IMR-90 (cell line): Measurements from ENCODE around the gene NCR1. TPM values are rescaled to one million over a fixed set of nuclear protein-coding genes. Genes with fewer than 3 reads are reported as not detected.

Source experiments
- ATAC-seq: fragments of 200-7000 bp; cut with Tn5 transposase; 2 replicates; pipeline ENCODE4 v1.9.1; 2020; ENCODE audit warnings: low read depth, mild to moderate bottlenecking, moderate library complexity
- BruUV-seq: library from RNA; stranded (reverse); fragments of 400-500 nt; replicated peaks from 2 replicates; lab custom pipeline; 2021; lab: Mats Ljungman, UMichigan
- CTCF ChIA-PET: fragments of 300-600 bp; formaldehyde crosslinking; extraction: SDS; loops from one replicate; lab custom pipeline; 2021; ENCODE audit warnings: antibody characterized with exemption; lab: Yijun Ruan, JAX
- POLR2A ChIA-PET: fragments of 300-600 bp; sonication (Branson Sonifier 250); formaldehyde crosslinking; loops from one replicate; lab custom pipeline; 2022; ENCODE audit warnings: antibody characterized with exemption; ENCODE audit not compliant: unreplicated experiment; lab: Charles Lee
- DNase-seq: peaks from one replicate; pipeline ENCODE4 v3.0.0; 2013
- H2AFZ ChIP-seq: replicated peaks from 2 replicates; pipeline ENCODE3; 2013; ENCODE audit warnings: low read length, mild to moderate bottlenecking; ENCODE audit not compliant: poor library complexity
- H2AK5ac ChIP-seq: 2 replicates; pipeline ENCODE4 v1.6.1; 2013; ENCODE audit warnings: low read depth, low read length, inconsistent platforms
- H2AK9ac ChIP-seq: replicated peaks from 2 replicates; pipeline ENCODE3; 2013; ENCODE audit warnings: mild to moderate bottlenecking, low read depth, low read length, moderate library complexity; ENCODE audit not compliant: poor library complexity
- H2BK120ac ChIP-seq: 2 replicates; pipeline ENCODE4 v1.6.1; 2013; ENCODE audit warnings: low read depth, low read length, inconsistent platforms
- H2BK15ac ChIP-seq: 3 replicates; pipeline ENCODE4 v1.6.1; 2013; ENCODE audit warnings: low read depth, low read length, inconsistent platforms
- H2BK20ac ChIP-seq: 2 replicates; pipeline ENCODE4 v1.6.1; 2013; ENCODE audit warnings: low read depth, mild to moderate bottlenecking, inconsistent platforms, low read length, moderate library complexity
- H2BK5ac ChIP-seq: 2 replicates; pipeline ENCODE4 v1.6.1; 2013; ENCODE audit warnings: mild to moderate bottlenecking, low read depth, low read length, inconsistent platforms; ENCODE audit not compliant: poor library complexity, severe bottlenecking
- H3K14ac ChIP-seq: replicated peaks from 2 replicates; pipeline ENCODE4 v1.6.1; 2013; ENCODE audit warnings: low read depth, low read length, inconsistent platforms
- H3K18ac ChIP-seq: 2 replicates; pipeline ENCODE4 v1.6.1; 2013; ENCODE audit warnings: low read depth, low read length, control low read depth
- H3K23ac ChIP-seq: 2 replicates; pipeline ENCODE4 v1.6.1; 2013; ENCODE audit warnings: low read depth, low read length, inconsistent platforms
- H3K27ac ChIP-seq: 2 replicates; pipeline ENCODE4 v1.5.1; 2013; ENCODE audit warnings: mild to moderate bottlenecking, control low read depth, low read length; ENCODE audit not compliant: insufficient read depth
- H3K27me3 ChIP-seq: 2 replicates; pipeline ENCODE4 v1.6.1; 2013; ENCODE audit warnings: low read length; ENCODE audit not compliant: control insufficient read depth, insufficient read depth
- H3K36me3 ChIP-seq: 2 replicates; pipeline ENCODE4 v1.6.1; 2013; ENCODE audit warnings: low read length, mixed read lengths; ENCODE audit not compliant: control insufficient read depth, insufficient read depth
- H3K4ac ChIP-seq: 2 replicates; pipeline ENCODE4 v1.6.1; 2013; ENCODE audit warnings: low read depth, low read length, inconsistent platforms
- H3K4me1 ChIP-seq: 2 replicates; pipeline ENCODE4 v1.6.1; 2013; ENCODE audit warnings: low read length, mixed read lengths; ENCODE audit not compliant: control insufficient read depth, insufficient read depth
- H3K4me2 ChIP-seq: 2 replicates; pipeline ENCODE4 v1.6.1; 2013; ENCODE audit warnings: low read depth, mild to moderate bottlenecking, control low read depth, low read length, moderate library complexity
- H3K4me3 ChIP-seq: 2 replicates; pipeline ENCODE4 v1.5.1; 2013; ENCODE audit warnings: low read depth, mild to moderate bottlenecking, control low read depth, low read length, moderate library complexity; ENCODE audit not compliant: insufficient read depth
- H3K56ac ChIP-seq: 2 replicates; pipeline ENCODE4 v1.6.1; 2013; ENCODE audit warnings: low read length, inconsistent platforms; ENCODE audit not compliant: insufficient read depth; ENCODE audit errors: extremely low read depth
- H3K79me1 ChIP-seq, 2 experiments: 2 replicates each; pipeline ENCODE4 v1.6.1; 2013; ENCODE audit warnings: low read length in 2 of 2, inconsistent platforms in 1 of 2, low read depth in 1 of 2
- H3K9ac ChIP-seq: 2 replicates; pipeline ENCODE4 v1.6.1; 2013; ENCODE audit warnings: low read depth, low read length, control low read depth
- H3K9me1 ChIP-seq: 2 replicates; pipeline ENCODE4 v1.6.1; 2013; ENCODE audit warnings: low read length, inconsistent platforms; ENCODE audit not compliant: insufficient read depth
- H3K9me3 ChIP-seq: 2 replicates; pipeline ENCODE4 v1.6.1; 2013; ENCODE audit warnings: low read length; ENCODE audit not compliant: control insufficient read depth, insufficient read depth
- H4K20me1 ChIP-seq: 2 replicates; pipeline ENCODE4 v1.6.1; 2013; ENCODE audit warnings: low read length, inconsistent platforms; ENCODE audit not compliant: insufficient read depth
- H4K5ac ChIP-seq: 2 replicates; pipeline ENCODE4 v1.6.1; 2013; ENCODE audit warnings: mild to moderate bottlenecking, low read depth, low read length, control low read depth
- H4K8ac ChIP-seq, 2 experiments: 2 replicates each; pipeline ENCODE4 v1.6.1; 2013; ENCODE audit warnings: low read depth in 2 of 2, low read length in 2 of 2, control low read depth in 1 of 2, inconsistent platforms in 1 of 2
- H4K91ac ChIP-seq: 2 replicates; pipeline ENCODE4 v1.6.1; 2013; ENCODE audit warnings: low read depth, low read length, inconsistent platforms; ENCODE audit not compliant: insufficient read depth
- BHLHE40 ChIP-seq: fragments of 150-350 bp; IDR thresholded peaks from 2 replicates; pipeline ENCODE4 v1.6.1; 2016; ENCODE audit warnings: mild to moderate bottlenecking, low read depth, low read length
- CEBPB ChIP-seq: IDR thresholded peaks from 2 replicates; pipeline ENCODE4 v1.6.1; 2012; ENCODE audit warnings: low read depth, low read length, improper control_type of control experiment
- CHD1 ChIP-seq: IDR thresholded peaks from 2 replicates; pipeline ENCODE4 v1.6.1; 2012; ENCODE audit warnings: low read depth, low read length, improper control_type of control experiment
- FOS ChIP-seq: fragments of 150-350 bp; IDR thresholded peaks from 2 replicates; pipeline ENCODE4 v1.6.1; 2016; ENCODE audit warnings: low read depth, low read length
- MAFK ChIP-seq: IDR thresholded peaks from 2 replicates; pipeline ENCODE4 v1.6.1; 2012; ENCODE audit warnings: low read depth, low read length, improper control_type of control experiment
- MAZ ChIP-seq: IDR thresholded peaks from 2 replicates; pipeline ENCODE4 v1.6.1; 2012; ENCODE audit warnings: low read depth, mild to moderate bottlenecking, low read length, improper control_type of control experiment, moderate library complexity, borderline replicate concordance
- NFE2L2 ChIP-seq: fragments of 150-350 bp; IDR thresholded peaks from 2 replicates; pipeline ENCODE4 v1.6.1; 2016; ENCODE audit warnings: low read depth, mild to moderate bottlenecking, low read length
- RFX5 ChIP-seq: IDR thresholded peaks from 2 replicates; pipeline ENCODE4 v1.8.0; 2012; ENCODE audit warnings: low read depth, mild to moderate bottlenecking, low read length, moderate library complexity
- SMC3 ChIP-seq: fragments of 150-350 bp; IDR thresholded peaks from 2 replicates; pipeline ENCODE4 v1.6.1; 2016; ENCODE audit warnings: low read depth, mild to moderate bottlenecking, antibody characterized with exemption, low read length, moderate library complexity
- USF2 ChIP-seq: fragments of 150-350 bp; IDR thresholded peaks from 2 replicates; pipeline ENCODE4 v1.6.1; 2017; ENCODE audit warnings: mild to moderate bottlenecking, antibody characterized with exemption, low read length, low read depth
- WGBS, 2 experiments: methylation state at CpG; one replicate each; pipeline versions ENCODE4 v1.1.5 to v1.1.7; 2013; ENCODE audit warnings: missing lambda C conversion rate in 2 of 2; ENCODE audit not compliant: insufficient read length in 1 of 2; ENCODE audit errors: extremely low coverage in 2 of 2; 5-methylcytosine and 5-hydroxymethylcytosine counted together
- dilution Hi-C: fragments of 300-500 bp; cut with HindIII; formaldehyde crosslinking; loops from one replicate; pipeline ENCODE4 v1.14.3; 2018; ENCODE audit warnings: low sequenced_read_pairs; ENCODE audit not compliant: unreplicated experiment
- in situ Hi-C: fragments of 300-500 bp; cut with MboI; formaldehyde crosslinking; loops from 3 replicates; pipeline ENCODE4 v1.14.3; 2019; ENCODE audit warnings: low sequenced_read_pairs, inconsistent platforms, mixed read lengths
- intact Hi-C: fragments of 100-400 bp; cut with micrococcal nuclease; formaldehyde crosslinking; loops from 2 replicates; pipeline ENCODE4 v1.10.0; 2022
- polyA plus RNA-seq, 3 experiments: library from polyadenylated mRNA; depleted of rRNA; stranded (reverse); fragments of >200 nt; gene quantifications; 2 replicates each; pipeline ENCODE4 v1.2.3, GENCODE V29; 2012; ENCODE audit warnings: low replicate concordance in 1 of 3
- total RNA-seq: library from RNA; depleted of rRNA; stranded (reverse); fragments of >200 nt; gene quantifications from 2 replicates; pipeline ENCODE4 v1.2.3, GENCODE V29; 2012
- TF ChIP-seq, protein P1 (sequence below): fragments of 150-350 bp; IDR thresholded peaks from 2 replicates; pipeline ENCODE4 v1.6.1; 2016; ENCODE audit warnings: low read depth, mild to moderate bottlenecking, low read length, moderate library complexity, borderline replicate concordance
- TF ChIP-seq, protein P2 (sequence below): conservative IDR thresholded peaks from 2 replicates; pipeline ENCODE4 v1.5.1; 2012; ENCODE audit warnings: mild to moderate bottlenecking, low read depth, low read length, improper control_type of control experiment

Gene NCR1
- total and polyA plus RNA-seq, 2 of the 4 experiments (the other 2 are of a cell fraction): not detected

- H4K8ac ChIP-seq: no peak overlapping the region
- H3K9me3 ChIP-seq: peaks cover 29% of the 10 kb centered on the region
- no peak overlapping the region for H4K91ac ChIP-seq
- in situ Hi-C loops (no loop called here), intact Hi-C loops (no loop called here), dilution Hi-C loops (no loop called here)
- no peaks in the 10 kb centered on the region for H3K79me1 ChIP-seq
- no peak overlapping the region for H2BK15ac ChIP-seq
- H3K14ac ChIP-seq: no peak overlapping the region
- CTCF ChIA-PET: no interaction called here
- no peak overlapping the region for H2BK20ac ChIP-seq
- POLR2A ChIA-PET: no interaction called here
- DNase-seq: no peak
- no peak overlapping the region for H3K9ac ChIP-seq
- H3K36me3 ChIP-seq: no peaks in the 10 kb centered on the region
- H3K4me1 ChIP-seq: no peaks in the 10 kb centered on the region
- H2AK5ac ChIP-seq: no peak overlapping the region
- no peak overlapping the region for H2AFZ ChIP-seq
- H3K4ac ChIP-seq: no peak overlapping the region
- H3K18ac ChIP-seq: no peak overlapping the region
- no peaks in the 10 kb centered on the region for H4K20me1 ChIP-seq
- H3K56ac ChIP-seq: no peak overlapping the region
- BruUV-seq: no TSS peak
- H3K27ac ChIP-seq: no peak overlapping the region
- no peak overlapping the region for H2AK9ac ChIP-seq
- WGBS, 2 experiments: no CpG with 5 or more reads among the region's 9 CpGs
- no peak overlapping the region for H3K4me3 ChIP-seq
- H3K4me2 ChIP-seq: no peak overlapping the region
- no peak overlapping the region for H2BK5ac ChIP-seq
- no peak for ATAC-seq
- H2BK120ac ChIP-seq: no peak overlapping the region
- no peak overlapping the region for H3K23ac ChIP-seq
- H3K9me1 ChIP-seq: no peaks in the 10 kb centered on the region
- H4K5ac ChIP-seq: no peak overlapping the region
- TF ChIP-seq RFX5: no peak
- TF ChIP-seq USF2: no peak
- TF ChIP-seq BHLHE40: no peak
- TF ChIP-seq CHD1: no peak
- no peak for TF ChIP-seq MAFK
- no peak for TF ChIP-seq MAZ
- TF ChIP-seq, protein P1, sequence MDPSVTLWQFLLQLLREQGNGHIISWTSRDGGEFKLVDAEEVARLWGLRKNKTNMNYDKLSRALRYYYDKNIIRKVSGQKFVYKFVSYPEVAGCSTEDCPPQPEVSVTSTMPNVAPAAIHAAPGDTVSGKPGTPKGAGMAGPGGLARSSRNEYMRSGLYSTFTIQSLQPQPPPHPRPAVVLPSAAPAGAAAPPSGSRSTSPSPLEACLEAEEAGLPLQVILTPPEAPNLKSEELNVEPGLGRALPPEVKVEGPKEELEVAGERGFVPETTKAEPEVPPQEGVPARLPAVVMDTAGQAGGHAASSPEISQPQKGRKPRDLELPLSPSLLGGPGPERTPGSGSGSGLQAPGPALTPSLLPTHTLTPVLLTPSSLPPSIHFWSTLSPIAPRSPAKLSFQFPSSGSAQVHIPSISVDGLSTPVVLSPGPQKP: no peak
- TF ChIP-seq SMC3: no peak
- no peak for TF ChIP-seq NFE2L2
- TF ChIP-seq FOS: no peak
- TF ChIP-seq, protein P2, sequence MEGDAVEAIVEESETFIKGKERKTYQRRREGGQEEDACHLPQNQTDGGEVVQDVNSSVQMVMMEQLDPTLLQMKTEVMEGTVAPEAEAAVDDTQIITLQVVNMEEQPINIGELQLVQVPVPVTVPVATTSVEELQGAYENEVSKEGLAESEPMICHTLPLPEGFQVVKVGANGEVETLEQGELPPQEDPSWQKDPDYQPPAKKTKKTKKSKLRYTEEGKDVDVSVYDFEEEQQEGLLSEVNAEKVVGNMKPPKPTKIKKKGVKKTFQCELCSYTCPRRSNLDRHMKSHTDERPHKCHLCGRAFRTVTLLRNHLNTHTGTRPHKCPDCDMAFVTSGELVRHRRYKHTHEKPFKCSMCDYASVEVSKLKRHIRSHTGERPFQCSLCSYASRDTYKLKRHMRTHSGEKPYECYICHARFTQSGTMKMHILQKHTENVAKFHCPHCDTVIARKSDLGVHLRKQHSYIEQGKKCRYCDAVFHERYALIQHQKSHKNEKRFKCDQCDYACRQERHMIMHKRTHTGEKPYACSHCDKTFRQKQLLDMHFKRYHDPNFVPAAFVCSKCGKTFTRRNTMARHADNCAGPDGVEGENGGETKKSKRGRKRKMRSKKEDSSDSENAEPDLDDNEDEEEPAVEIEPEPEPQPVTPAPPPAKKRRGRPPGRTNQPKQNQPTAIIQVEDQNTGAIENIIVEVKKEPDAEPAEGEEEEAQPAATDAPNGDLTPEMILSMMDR: no peak
- no peak for TF ChIP-seq CEBPB
- no peaks in the 10 kb centered on the region for H3K27me3 ChIP-seq
Observed at GRCh38 chr19:54918499-54918898, 12.6 kb downstream of the NCR1 start.
